HPDE6-E6E7 (cell line): ENCODE results near the gene DGLUCY.
A peak's percentile ranks its signal among the peaks of the same experiment; 100 is the strongest.
"Not testable (repeated sequence)": the region's sequence is repeated elsewhere in the genome, so short reads cannot be mapped to it uniquely, and the experiment has no call there.

Experiments used
- DNase-seq: peaks from one replicate; pipeline ENCODE4 v3.0.0; 2011; ENCODE audit warnings: missing footprints; ENCODE audit errors: extremely low spot score

The DGLUCY gene

GRCh38 chr14:91169951-91170350 is 56.1 kb downstream of the DGLUCY start:
- DNase-seq = no peak

GRCh38 chr14:91170504-91171121 is 56.7 kb downstream of the DGLUCY start:
- no peak for DNase-seq

GRCh38 chr14:91171291-91171690 is 57.4 kb downstream of the DGLUCY start:
- DNase-seq = no peak

GRCh38 chr14:91173221-91173670 is 59.4 kb downstream of the DGLUCY start:
- peak; percentile 69 for DNase-seq

GRCh38 chr14:91173904-91174303 is 60.0 kb downstream of the DGLUCY start:
- no peak for DNase-seq

- no peak for DNase-seq
Observed at GRCh38 chr14:91175291-91176201, 61.7 kb downstream of the DGLUCY start.

GRCh38 chr14:91177073-91178034 is 63.5 kb downstream of the DGLUCY start:
- DNase-seq = peak; percentile 55

GRCh38 chr14:91180611-91181010 is 66.7 kb downstream of the DGLUCY start:
- no peak for DNase-seq

GRCh38 chr14:91182753-91183152 is 68.9 kb downstream of the DGLUCY start:
- DNase-seq = not testable (repeated sequence)

- DNase-seq = no peak
Observed at GRCh38 chr14:91184559-91184958, 70.7 kb downstream of the DGLUCY start.

- no peak for DNase-seq
Observed at GRCh38 chr14:91185721-91186120, 71.8 kb downstream of the DGLUCY start.

- DNase-seq = no peak
Observed at GRCh38 chr14:91186515-91187066, 72.7 kb downstream of the DGLUCY start.

GRCh38 chr14:91187271-91187670 is 73.4 kb downstream of the DGLUCY start:
- no peak for DNase-seq

GRCh38 chr14:91190853-91191252 is 77.0 kb downstream of the DGLUCY start:
- DNase-seq = no peak

- DNase-seq = no peak
Observed at GRCh38 chr14:91193069-91193468, 79.2 kb downstream of the DGLUCY start.

- DNase-seq = no peak
Observed at GRCh38 chr14:91195881-91196280, 82.0 kb downstream of the DGLUCY start.

GRCh38 chr14:91197631-91198030 is 83.8 kb downstream of the DGLUCY start:
- no peak for DNase-seq

- not testable (repeated sequence) for DNase-seq
Observed at GRCh38 chr14:91200802-91201201, 86.9 kb downstream of the DGLUCY start.

GRCh38 chr14:91202234-91202974 is 88.5 kb downstream of the DGLUCY start:
- DNase-seq = no peak

- DNase-seq = no peak
Observed at GRCh38 chr14:91204657-91205056, 90.8 kb downstream of the DGLUCY start.

- DNase-seq = no peak
Observed at GRCh38 chr14:91205459-91205858, 91.6 kb downstream of the DGLUCY start.
